ENCODE data around the gene TRIM26. TPM values are rescaled to one million over a fixed set of nuclear protein-coding genes. Genes with fewer than 3 reads are reported as not detected.

Gene TRIM26
- total and polyA plus RNA-seq, 2 of the 8 experiments (the other 6 are each of a cell fraction or from before 2014, with no cell fraction given) = 21.5 to 32.3 TPM

- Histone ChIP-seq H2BK20ac (ENCODE audit: low read length) (no peak overlapping the region), H3K9me3 (ENCODE audit: insufficient read depth in 2 of 2, low read depth in 1 of 2, low read length in 1 of 2) (no peaks in the 10 kb centered on the region), H4K20me1 (replicated peaks in 1 of 2; ENCODE audit: control insufficient read depth in 1 of 2, insufficient read depth in 2 of 2, low read length in 2 of 2) (no peaks in the 10 kb centered on the region), H3K27ac (ENCODE audit: low read depth, low read length) (no peak overlapping the region), H2BK5ac (ENCODE audit: low read depth, low read length) (no peak overlapping the region), H3K23me2 (ENCODE audit: low read depth, low read length) (no peaks in the 10 kb centered on the region), H3K4me3 (ENCODE audit: extremely low read depth in 1 of 4, insufficient read depth in 2 of 4, low read depth in 3 of 4, low read length in 4 of 4) (no peak overlapping the region), H3K14ac (ENCODE audit: insufficient read length) (no peak overlapping the region), H2AK5ac (ENCODE audit: low read depth, low read length) (no peak overlapping the region), H2BK15ac (ENCODE audit: low read length) (no peak overlapping the region), H4K5ac (ENCODE audit: insufficient read length, low read depth, low read length) (no peak overlapping the region), H4K91ac (replicated peaks; ENCODE audit: insufficient read length, low read length) (no peak overlapping the region), H2BK120ac (replicated peaks; ENCODE audit: low read depth, low read length) (no peak overlapping the region), H3K23ac (ENCODE audit: insufficient read length) (no peak overlapping the region), H3K79me1 (ENCODE audit: low read depth, low read length) (no peaks in the 10 kb centered on the region), H3K4me1 (replicated peaks in 1 of 4; ENCODE audit: control insufficient read depth in 3 of 4, insufficient read depth in 4 of 4, low read length in 3 of 4) (peaks cover 0 to 4% (median 2%) of the 10 kb centered on the region in 4 experiments; a peak in 1 of 7 replicates), H4K8ac (ENCODE audit: extremely low read depth, insufficient read depth, low read length) (no peak overlapping the region), H3K4ac (replicated peaks; ENCODE audit: insufficient read length, low read depth, low read length) (no peak overlapping the region), H3K18ac (ENCODE audit: extremely low read depth, low read length) (no peak overlapping the region), H2AFZ (ENCODE audit: low read length) (peak overlapping the region; percentile 90; the same call in 1 of the 2 replicates), H3K9ac (replicated peaks in 1 of 4; ENCODE audit: extremely low read depth in 1 of 4, low read depth in 3 of 4, low read length in 3 of 4) (no peak overlapping the region), H3K36me3 (ENCODE audit: control insufficient read depth in 2 of 4, insufficient read depth in 4 of 4, low read length in 3 of 4) (no peaks in the 10 kb centered on the region), H3K4me2 (ENCODE audit: insufficient read depth in 1 of 2, low read depth in 2 of 2, low read length in 2 of 2) (no peak overlapping the region), H2BK12ac (ENCODE audit: low read depth, low read length) (no peak overlapping the region), H3K79me2 (ENCODE audit: control insufficient read depth in 1 of 2, insufficient read depth in 2 of 2, low read length in 2 of 2) (no peaks in the 10 kb centered on the region), H3K27me3 (replicated peaks in 1 of 4; ENCODE audit: control insufficient read depth in 3 of 4, extremely low read depth in 1 of 4, insufficient read depth in 3 of 4, low read length in 3 of 4) (peaks cover 0 to 4% (median 1%) of the 10 kb centered on the region in 4 experiments; a peak in 3 of 7 replicates), H3K56ac (replicated peaks; ENCODE audit: insufficient read length, low read depth, low read length) (no peak overlapping the region)
- ChIA-PET POLR2A (ENCODE audit: partially characterized antibody) (no interaction called here), CTCF (ENCODE audit: partially characterized antibody) (interaction anchor here (0.6 kb wide), 1 partner anchor 60 kb away, joined by 3 read pairs; no protein-coding TSS in a partner anchor)
- 90% methylated on average over 11 of the region's 12 CpGs; no CpG with 5 or more reads in 1 of the 2 experiments for WGBS, 2 experiments (ENCODE audit: extremely low coverage in 1 of 2, insufficient coverage in 1 of 2, insufficient read length in 1 of 2, insufficient replicate concordance in 2 of 2, low coverage in 1 of 2, low lambda C conversion rate in 2 of 2, missing lambda C conversion rate in 1 of 2)
- FAIRE-seq (no peak), DNase-seq (ENCODE audit: low read depth in 1 of 2, low spot score in 2 of 2) (no peak)
- TF ChIP-seq POLR2AphosphoS5 (IDR thresholded peaks at IDR 0.05; ENCODE audit: low read depth, low read length) (no peak), ASH2L (IDR thresholded peaks at IDR 0.05; ENCODE audit: low read length) (no peak), EP300 (IDR thresholded peaks at IDR 0.05; ENCODE audit: borderline replicate concordance in 1 of 2, low read depth in 2 of 2, low read length in 2 of 2) (no peak), CHD2 (IDR thresholded peaks at IDR 0.05; ENCODE audit: low read length) (no peak), RBBP5 (IDR thresholded peaks at IDR 0.05; ENCODE audit: borderline replicate concordance, low read depth, low read length) (no peak), ATF2 (IDR thresholded peaks at IDR 0.05; ENCODE audit: low read length) (no peak), JUND (IDR thresholded peaks at IDR 0.05; ENCODE audit: low read length) (no peak), ZNF274 (IDR thresholded peaks at IDR 0.05; ENCODE audit: borderline replicate concordance, extremely low read depth, low read length) (no peak), HDAC2 (IDR thresholded peaks at IDR 0.05; ENCODE audit: borderline replicate concordance in 1 of 2, low read depth in 2 of 2, low read length in 2 of 2) (no peak), SIRT6 (IDR thresholded peaks at IDR 0.05; ENCODE audit: low read length) (no peak)
These were observed 50.7 kb downstream of the TRIM26 start for GRCh38 chr6:30162265-30163089.
